ENCODE measurements around the gene MYOG.

DNA sequence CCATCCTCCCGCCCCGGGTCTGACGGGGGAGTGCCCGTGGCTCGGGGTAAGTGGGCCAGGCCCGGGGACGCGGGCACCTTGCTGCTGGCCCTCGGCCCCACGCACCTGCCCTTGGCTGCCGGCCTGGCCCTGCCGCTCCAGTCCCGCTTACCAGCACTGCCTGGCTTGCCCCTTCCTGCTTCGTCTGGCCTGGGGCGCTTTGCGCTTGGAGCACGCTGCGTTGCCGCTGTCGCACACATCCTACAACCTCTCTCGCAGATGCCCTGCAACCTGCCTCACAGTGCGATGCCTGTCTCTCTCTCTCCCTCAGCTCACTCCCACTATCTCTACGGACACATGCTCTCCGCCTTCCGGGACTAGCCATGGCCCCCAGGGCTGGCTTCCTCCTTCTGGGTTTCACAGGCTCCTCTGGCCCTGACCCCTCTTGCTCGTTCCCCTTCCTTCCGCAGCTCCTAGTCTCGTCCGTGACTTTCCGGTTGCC is 9.7 kb downstream of the MYOG start:
- TF ChIP-seq, protein P1, sequence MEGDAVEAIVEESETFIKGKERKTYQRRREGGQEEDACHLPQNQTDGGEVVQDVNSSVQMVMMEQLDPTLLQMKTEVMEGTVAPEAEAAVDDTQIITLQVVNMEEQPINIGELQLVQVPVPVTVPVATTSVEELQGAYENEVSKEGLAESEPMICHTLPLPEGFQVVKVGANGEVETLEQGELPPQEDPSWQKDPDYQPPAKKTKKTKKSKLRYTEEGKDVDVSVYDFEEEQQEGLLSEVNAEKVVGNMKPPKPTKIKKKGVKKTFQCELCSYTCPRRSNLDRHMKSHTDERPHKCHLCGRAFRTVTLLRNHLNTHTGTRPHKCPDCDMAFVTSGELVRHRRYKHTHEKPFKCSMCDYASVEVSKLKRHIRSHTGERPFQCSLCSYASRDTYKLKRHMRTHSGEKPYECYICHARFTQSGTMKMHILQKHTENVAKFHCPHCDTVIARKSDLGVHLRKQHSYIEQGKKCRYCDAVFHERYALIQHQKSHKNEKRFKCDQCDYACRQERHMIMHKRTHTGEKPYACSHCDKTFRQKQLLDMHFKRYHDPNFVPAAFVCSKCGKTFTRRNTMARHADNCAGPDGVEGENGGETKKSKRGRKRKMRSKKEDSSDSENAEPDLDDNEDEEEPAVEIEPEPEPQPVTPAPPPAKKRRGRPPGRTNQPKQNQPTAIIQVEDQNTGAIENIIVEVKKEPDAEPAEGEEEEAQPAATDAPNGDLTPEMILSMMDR (IDR thresholded peaks at IDR 0.05; ENCODE audit: low read depth, low read length), result no peak
- TF ChIP-seq POLR2A (IDR thresholded peaks at IDR 0.05; ENCODE audit: extremely low read depth, insufficient read length) (no peak), MYC (IDR thresholded peaks at IDR 0.05; ENCODE audit: low read depth, low read length) (no peak)
- TF ChIP-seq, protein P2, sequence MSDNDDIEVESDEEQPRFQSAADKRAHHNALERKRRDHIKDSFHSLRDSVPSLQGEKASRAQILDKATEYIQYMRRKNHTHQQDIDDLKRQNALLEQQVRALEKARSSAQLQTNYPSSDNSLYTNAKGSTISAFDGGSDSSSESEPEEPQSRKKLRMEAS (IDR thresholded peaks at IDR 0.05; ENCODE audit: low read depth, low read length), result no peak

All from NB4 (cell line).